HG03354 (cell line): Measurements from ENCODE around the gene ABTB2.

Experiments used
- ATAC-seq: cut with Tn5 transposase; IDR thresholded peaks from one replicate; pipeline ENCODE4 v1.9.1; 2021; ENCODE audit warnings: mild to moderate bottlenecking; ENCODE audit not compliant: unreplicated experiment, poor library complexity, severe bottlenecking

The ABTB2 gene

DNA sequence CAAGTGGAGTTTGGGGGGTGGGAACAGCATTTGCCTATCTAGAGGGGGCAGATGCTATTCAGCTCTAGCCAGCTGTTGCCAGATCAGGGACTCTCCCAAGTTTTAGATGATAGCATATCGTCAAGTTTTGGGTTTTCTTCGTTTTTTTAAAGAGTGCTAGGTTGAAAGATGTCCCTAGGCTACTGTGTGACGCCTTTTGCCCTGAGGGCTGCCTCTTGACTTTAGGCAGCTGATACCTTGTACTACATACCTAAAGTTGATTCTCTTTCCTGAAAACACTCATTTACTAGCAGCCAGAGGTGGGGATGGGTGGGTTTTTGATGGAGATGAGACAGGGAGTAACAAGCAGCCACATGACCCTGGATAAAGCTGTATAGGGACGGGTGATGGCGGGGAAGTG is 87.1 kb downstream of the ABTB2 start:
- no peak for ATAC-seq

DNA sequence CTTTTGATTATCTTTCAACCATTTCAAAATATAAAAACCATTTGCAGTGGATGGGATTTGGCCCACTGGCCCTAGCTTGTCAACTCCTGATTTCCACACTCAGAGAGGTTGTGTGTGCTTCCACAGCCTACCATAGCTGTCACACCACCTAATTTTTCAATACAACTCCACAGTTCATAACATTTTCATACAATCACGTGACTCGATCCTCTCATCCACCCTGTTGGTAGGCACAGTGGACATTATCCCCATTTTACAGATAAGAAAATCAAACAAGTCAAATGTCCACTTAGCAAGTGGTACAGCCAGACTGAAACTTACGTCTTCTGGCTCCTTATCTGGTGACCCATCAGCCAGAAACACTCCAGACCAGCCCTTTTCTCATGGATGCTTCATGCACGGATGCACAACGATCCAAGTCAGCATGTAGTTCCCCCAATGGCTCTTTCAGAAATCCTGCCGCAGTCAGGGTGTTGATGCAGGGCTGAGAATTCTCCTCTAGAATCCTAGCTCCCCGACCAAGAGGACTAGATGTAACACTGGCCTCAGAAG is 88.0 kb downstream of the ABTB2 start:
- no peak for ATAC-seq

DNA sequence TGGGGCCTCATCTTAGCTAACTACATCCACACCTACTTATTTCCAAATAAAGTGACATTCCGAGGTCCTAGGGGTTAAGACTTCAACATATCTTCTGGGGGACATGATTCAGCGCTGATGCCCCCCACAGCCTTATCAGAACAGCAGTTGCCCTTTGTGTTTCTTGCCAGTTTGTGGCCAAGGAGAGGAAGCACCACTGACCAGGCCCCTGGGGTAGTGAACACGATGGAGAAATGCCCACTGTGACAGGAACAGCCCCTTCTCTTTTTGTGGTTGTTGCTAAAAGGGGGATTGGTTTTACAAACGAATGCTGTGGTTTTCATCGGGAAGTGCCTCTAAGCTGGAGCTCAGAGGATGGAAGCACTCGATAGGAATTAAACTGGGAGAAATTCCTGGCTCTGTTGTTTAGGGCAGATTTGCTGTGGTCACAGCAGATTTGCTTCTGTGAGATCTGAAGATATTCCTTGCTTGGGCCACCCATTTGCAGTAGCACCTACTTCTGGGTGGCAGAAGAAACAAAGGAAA is 88.8 kb downstream of the ABTB2 start:
- ATAC-seq = no peak

DNA sequence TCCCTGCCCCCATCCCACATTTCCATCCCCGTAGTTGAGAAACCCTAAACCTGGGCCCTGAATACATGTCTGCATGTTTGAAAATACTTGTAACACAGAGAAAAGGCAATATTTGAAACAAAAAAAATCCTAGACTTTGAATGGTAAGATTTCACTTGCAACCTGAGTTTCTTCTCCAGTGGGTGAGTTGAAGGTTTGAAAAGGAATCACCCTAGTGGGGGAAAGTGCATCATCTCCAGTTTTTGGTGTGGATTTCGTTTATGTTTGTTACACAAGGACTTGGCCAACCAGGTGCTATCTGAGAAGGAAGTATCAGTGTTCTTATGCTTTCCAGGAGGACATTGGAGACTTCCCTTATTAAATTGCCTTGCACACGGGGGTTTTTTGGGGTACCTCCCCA is 90.4 kb downstream of the ABTB2 start:
- ATAC-seq = no peak

DNA sequence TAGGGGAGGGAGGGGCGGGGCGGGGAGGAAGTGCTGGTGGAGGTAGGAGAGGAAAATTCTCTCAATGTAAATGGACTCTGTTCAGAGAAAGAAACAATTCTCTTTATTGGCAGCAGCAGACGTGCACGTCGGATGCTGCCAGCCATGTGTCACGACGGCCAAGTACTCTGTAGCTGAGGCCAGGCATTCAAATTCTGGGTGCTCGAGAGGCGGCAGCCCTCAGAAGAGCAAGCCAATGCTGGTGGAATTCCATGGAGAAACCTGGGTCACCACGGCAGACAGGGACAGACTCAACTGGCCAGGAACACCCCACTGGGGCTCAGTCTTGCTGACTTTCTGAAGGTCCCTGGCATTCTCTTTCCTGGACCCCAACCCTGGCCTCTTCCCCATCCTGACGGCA is 90.8 kb downstream of the ABTB2 start:
- no peak for ATAC-seq

DNA sequence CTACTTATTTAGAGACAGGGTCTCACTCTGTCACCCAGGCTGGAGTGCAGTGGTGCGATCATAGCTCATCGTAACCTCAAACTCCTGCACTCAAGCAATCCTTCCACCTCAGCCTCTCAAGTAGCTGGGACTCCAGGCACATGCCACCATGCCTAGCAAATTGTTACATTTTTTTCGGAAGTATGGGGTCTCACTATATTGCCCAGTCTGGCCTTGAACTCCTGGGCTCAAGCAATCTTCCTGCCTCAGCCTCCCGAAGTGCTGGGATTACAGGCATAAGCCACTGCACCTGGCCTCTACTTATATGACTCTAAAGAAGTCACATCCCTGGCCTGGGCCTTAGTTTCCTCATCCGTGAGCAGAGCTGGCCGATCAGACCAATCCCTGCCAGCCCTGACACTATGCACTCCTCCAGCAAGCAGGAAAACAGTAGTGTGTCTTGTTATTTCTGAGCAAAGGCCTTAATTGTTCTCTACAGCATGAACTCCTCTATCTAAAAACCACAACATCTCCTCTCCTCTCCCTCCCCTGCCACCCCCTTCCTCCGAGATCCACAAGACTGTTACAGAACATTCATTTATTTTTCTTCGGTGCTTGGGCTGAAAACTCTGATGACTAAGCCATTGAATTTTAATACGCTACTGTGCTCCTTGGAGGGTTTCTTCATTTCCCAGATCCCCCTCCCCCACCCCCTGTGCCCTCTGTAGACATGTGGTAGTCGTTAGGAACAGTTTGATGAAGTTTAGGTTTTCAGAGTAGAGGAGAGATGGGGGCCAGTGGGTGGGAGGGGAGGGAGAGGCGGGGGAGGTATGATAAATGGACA is 91.5 kb downstream of the ABTB2 start:
- ATAC-seq = no peak

DNA sequence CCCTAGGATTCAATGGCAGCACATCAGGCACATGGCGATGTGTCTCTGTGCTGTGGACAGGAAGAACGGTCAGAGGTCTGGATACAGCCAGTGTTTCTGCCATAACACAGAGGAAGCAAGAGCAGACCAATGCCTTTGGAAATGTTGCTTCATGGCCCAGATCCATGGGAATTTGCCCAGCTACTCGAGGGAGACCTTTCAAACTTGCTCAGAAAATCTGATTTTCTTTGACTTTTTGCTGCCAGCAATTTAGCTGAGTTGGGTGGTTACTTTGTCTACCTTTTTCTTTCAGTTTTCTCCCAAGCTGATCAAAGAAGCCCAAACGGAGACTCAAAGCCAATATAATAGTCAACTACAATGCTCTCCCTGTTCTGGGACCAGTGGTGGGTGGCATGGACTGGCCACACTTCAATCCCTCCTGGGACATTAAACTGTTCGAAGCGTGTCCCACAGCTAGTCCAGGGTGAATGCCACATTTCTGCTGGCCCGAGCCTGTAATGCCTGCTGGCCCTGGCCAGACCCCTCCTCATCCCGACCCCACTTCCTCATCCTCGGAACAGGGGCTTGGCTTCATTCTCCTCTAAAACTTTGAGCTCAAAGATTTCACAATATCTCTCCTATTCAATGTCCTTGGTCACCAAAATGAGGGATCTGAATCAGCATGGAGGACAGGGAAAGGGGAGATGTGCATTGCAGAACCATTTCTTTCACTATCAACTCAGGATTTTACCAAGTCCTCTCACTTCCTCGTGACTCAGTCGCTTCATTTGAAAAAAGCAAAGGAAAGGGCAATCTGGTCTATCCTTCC is 93.3 kb downstream of the ABTB2 start:
- ATAC-seq = no peak

DNA sequence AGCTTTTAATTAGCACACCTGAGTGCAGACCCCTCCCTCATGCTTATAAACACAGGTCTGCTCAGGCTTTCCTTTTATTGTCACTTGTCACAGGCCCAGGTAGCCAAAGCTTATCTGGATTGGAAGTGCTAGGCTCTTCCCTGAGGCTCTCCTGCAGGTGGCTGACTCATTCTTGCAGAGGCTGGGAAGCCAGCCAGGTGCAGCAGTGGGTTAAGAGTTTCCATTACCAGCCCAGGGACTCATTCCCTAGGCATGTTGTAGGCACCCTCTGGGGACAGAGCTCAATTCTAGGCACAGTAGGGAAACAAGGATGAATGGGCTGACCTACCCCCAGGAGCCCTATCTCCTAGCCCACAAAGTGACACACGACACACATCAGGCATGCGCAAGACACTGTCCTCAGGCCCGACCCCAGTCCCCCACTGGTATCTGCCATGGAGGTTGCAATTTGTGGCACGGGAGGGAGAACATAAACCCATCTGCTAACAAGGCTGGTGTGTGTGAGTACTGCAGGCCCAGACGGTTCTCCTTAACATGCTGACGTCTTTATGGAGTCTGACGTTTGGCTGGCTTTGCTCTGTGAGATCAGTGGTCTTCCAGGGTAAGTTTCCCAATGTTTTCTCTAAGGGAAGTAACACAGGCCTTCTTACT is 94.2 kb downstream of the ABTB2 start:
- ATAC-seq = no peak

DNA sequence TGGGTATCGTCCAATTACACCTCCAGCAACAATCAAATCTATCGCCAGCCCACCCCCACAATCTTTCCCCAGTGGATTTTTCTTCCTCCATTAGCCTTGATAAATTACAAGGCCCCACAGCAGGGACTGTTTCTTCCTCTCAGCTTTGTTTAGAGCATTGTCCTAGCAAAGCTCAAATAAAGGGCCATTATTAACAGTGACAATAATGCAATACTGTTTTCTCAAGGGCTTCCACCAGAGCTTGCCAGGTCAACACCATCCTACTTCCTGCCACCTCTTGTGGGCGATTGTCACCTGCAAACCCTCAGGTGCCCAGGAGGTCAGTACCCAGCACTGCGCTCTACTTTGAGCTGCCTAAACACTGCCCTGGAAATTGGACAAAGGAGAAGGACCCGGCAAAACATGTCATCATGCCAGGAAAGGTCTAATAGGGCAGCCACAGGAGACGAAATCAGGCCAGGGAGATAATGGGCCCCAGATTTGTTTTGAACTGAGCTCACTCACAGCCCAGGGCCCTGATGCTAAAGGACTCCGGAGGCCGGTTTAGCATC is 95.2 kb downstream of the ABTB2 start:
- ATAC-seq = no peak

DNA sequence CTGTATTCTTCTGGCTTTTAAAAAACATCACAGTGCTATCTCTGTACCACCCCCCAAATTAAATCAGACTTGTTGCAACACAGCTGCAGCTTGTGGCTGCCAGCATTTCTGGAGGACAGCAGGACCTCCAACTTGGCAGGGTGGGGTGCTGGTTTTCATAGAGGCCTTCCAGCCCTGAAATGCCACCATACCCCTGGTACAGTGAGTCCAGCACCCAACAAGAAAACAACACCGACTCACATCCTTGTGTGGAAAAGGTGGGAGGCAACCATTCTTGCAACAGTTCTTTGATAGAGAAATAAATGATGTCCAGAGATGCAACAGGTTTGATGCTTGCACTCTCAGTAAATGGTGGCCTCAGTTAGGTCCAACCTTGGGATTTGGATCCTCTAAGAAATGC is 96.0 kb downstream of the ABTB2 start:
- no peak for ATAC-seq

DNA sequence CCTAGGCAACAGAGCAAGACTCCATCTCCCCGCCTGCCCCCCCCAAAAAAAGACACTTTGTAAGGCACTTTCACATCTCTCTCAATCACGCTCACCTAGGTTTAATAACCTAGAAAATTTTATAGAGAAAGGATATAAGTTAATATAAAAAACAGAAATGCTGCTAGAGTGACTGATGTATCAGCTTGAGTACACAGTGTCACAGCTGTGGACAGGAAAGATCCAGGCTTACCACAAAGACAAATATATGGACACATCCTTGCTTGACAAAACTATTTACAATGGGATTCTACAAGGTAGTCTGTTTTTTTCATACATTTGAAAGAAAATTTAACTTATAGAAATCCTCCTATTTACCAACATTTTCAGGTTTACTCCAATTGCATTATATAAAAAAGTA is 96.7 kb downstream of the ABTB2 start:
- no peak for ATAC-seq

DNA sequence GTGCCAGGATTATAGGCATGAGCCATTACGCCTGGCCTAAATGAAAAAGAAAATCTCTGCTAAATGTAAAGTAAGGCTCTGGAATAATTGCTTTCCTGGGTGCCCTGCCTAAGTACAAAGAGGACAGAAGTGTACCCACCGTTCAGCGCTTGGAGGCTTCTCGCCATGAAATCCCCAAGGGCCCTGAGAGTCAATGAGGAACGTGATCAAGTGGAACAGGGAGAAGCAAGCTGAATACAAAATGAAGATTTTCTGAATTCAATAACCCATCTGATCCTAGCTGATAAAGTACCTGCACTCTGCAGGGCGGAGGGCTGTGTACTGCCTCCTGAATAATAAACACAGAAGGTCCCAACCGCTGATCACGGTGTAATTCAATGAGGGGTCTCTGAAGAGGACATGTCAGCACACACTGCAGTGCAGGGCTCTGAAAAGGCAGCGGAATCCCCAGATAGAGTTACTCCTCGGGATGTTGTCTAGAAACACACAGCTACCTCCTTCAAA is 97.7 kb downstream of the ABTB2 start:
- ATAC-seq = no peak

DNA sequence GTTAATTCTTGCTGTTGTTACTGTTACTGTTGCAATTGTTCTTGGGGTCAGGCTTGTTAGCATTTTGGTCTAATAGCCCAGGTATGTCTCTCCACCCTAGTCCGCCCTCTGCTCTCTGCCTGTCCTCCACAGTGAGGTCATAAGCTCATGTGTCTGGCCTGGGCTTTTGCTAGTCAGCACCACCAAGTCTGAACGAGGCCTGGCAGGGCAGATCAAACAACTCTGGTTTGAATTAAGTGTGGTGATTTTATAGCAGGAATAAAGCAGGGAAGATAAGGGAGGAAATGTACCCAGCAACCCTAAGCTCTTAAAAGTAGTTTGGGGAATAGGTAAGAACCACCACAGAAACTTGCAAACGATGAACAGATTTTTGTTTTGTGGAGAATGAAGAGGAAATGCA is 98.7 kb downstream of the ABTB2 start:
- ATAC-seq = no peak

DNA sequence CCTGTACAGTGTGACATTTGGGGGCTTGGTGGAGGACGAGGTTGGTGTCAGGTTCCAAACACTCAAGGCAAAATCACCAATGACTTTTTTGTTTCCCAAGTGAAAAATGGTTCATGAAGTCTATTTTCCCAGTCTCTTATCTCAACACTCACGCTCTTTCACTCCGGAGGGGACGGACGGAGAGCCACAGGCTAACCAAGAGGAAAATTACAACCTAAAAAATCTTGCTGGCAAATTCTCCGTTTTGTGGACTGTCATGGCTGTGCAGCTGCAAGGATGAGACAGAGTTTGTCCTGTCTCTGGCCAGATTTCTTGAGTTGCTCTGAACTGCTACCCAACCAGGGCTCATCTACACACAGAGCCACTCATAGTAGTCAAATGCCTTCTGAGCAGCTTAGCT is 101.2 kb downstream of the ABTB2 start:
- no peak for ATAC-seq

DNA sequence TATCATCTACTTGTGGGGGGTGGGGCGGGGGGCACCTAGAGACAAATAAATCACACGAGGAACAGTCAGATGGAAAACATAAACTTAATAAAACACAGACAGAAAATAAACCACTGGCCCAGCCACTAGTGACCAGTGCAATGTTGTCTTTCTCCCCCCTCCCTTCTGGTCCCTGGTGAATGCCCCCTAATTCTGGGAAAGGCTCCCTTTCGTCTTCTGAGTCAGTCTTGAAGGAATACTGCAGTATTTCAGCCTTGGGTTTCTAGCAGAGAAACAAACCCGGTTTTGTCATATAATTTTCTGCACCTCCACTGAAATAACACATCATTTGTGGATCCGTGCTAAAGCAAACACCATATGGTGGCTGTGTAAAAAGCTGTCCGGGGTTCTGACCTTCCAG is 101.7 kb downstream of the ABTB2 start:
- ATAC-seq = no peak

DNA sequence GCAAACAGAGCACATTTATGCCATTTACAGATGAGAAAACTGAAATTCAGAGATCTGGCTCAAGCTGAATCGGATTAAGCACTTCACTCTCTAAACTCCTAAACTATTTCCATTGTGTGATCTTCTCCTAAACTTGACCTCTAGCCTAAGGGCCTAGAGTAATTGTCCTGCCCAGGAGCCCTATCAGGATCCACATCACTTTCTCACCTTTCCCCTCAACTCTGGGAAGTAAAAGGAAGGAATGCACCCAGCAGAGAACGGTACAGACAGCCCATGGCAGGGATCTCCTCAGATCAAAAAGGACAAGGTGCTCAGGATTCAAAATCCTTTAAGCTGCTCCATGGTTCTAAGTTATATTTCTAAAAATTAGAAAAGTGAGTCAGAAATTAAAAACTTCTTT is 102.7 kb downstream of the ABTB2 start:
- ATAC-seq = no peak

DNA sequence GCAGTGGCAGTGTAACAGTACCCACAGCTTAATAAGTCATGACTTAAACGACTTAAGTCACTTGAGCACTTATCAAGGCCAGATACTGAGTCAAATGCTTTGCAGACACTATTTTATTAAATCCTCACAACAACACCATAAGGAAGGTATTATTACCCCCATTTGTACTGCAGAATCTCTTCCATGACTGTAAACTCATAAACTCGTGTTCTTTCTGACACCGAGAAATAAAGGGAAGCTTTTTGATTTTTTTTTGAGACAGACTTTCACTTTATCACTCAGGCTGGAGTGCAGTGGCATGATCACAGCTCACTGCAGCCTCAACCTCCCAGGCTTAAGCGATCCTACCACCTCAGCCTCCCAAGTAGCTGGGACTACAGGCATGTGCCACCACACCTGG is 103.8 kb downstream of the ABTB2 start:
- no peak for ATAC-seq

DNA sequence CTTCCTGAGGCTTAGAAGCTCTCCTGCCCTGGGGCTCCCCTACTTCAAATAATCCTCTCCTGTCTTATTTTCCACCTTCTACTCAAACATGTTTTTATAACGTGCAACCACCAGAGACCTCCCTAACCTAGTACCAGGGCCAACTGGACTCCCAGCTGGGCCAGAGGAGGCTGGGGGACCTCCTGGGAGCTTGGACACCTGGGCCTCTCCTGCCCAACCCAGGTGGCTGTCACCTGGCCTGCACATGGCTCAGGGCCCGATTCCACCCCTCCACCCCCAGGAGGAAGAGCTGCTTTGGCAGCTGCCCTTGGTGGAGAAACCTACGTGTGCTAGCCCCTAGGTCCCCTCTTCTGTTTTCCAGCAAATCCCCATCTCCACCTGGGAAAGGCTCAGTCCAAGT is 105.2 kb downstream of the ABTB2 start:
- ATAC-seq = no peak

DNA sequence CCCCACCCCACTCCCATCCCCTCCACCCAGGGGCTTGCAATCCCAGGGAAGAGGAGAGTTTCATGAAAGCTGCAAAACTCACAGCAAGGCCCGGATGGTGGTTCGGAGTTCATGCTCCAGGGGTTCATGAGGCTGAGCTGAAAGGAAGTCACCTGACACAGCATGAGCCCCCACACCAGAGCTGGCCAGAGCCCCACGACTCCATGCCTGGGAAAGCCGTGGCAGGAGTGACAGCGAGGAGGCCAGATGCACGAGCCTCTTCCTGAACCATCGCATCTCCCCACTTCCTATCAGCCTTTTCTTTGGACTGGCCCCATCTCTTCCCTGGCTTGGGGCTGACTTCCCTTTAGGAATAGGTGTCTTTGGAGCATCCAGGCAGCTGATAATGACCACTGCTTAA is 105.8 kb downstream of the ABTB2 start:
- no peak for ATAC-seq

DNA sequence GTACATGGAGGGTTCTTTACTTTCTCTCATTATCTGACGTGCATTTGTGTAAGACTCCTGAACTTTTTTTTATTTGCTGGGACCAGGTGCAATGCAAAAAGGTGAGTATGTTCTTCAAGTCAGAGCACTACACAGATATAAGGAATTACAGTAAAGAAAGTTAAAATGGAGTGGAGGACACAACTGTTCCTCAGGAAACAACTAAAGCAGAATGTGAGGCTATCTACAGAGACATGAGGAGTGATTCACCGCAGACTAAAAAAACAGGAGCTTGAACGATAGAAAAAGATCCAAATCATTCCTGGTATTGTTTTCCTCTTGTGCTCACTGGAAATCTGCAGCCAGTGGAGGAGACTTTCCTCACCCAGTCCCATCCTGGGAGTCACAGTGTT is 106.2 kb downstream of the ABTB2 start:
- no peak for ATAC-seq
